Amniotic epithelial cell (primary cell): ENCODE data around the gene MUCL1.
"Not testable (repeated sequence)": the region's sequence is repeated elsewhere in the genome, so short reads cannot be mapped to it uniquely, and the experiment has no call there.

Experiments used
- DNase-seq: peaks from one replicate; pipeline ENCODE4 v3.0.0-alpha.2; 2010; ENCODE audit warnings: low read depth

The MUCL1 gene, protein sequence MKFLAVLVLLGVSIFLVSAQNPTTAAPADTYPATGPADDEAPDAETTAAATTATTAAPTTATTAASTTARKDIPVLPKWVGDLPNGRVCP

GRCh38 chr12:54853933-54854538 lies at the start of gene MUCL1:
TSS of gene MUCL1 (plus strand) at chr12:54854516. CDS start at chr12:54854583, 67 bp downstream.
- peak; percentile 62 for DNase-seq

DNA sequence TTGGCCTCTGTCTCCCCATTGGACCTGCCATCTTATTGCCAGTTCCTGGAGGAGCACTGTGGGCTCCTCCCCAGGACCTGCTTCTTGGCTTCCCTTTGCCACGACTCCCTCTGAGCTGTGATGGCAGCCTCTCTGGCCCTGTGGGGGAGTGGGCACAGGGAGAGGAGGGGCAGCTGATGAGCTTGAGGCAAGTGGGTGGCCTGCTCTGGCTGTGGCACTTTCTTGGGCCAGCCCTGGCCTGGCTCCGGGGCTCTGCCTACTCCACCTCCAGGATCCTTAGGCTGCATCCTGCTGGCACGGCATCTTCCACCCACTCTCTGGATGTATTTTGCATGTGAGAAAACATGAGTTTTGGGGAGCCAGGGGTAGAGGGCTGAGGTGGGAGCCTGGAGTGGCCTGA lies 32.6 kb upstream of the MUCL1 start:
- DNase-seq: no peak

- no peak for DNase-seq
Measured at GRCh38 chr12:54824402-54824801, 29.9 kb upstream of the MUCL1 start.

GRCh38 chr12:54829511-54829910 lies 24.8 kb upstream of the MUCL1 start:
- no peak for DNase-seq

DNA sequence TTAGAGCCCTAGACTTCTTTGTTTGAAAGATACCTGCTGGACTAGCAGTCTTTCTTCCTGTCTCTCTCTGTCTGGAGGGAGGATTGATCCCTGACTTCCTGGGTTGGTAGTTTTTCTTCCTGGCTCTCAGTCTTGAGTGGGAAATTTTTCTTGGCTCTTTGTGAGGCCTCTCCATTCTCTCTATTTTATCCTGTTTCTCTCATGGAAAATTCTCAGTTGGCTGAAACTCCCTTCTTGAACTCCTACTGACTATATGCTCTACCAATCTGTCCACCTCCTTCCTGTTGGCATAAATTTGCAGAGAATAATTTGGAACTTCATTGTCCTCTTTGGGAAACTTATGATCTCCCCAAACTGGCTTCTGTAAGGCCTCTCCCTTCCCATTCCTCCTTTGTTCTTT lies 24.1 kb upstream of the MUCL1 start:
- DNase-seq: no peak

GRCh38 chr12:54831631-54832030 lies 22.7 kb upstream of the MUCL1 start:
- DNase-seq: no peak

- no peak for DNase-seq
Measured at GRCh38 chr12:54840244-54840865, 14.0 kb upstream of the MUCL1 start.

DNA sequence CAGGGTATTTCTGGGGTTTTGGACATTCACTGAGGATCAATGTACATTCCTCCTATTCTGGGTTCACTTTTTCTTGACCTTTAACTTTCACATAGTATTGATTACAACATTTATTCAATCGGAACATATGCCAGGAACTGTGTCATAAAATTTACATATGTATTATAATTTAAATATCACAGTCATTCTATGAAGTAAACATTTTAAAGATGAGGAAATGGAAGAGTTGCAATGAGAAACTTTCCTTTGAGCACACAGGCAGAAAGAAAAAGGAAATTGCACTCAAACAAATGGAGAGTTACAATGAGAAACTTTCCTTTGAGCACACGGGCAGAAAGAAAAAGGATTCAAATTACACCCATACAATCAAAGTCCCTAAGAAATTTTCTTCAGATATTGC lies 3.1 kb downstream of the MUCL1 start:
- no peak for DNase-seq

GRCh38 chr12:54858562-54858961 lies 4.2 kb downstream of the MUCL1 start:
- no peak for DNase-seq

DNA sequence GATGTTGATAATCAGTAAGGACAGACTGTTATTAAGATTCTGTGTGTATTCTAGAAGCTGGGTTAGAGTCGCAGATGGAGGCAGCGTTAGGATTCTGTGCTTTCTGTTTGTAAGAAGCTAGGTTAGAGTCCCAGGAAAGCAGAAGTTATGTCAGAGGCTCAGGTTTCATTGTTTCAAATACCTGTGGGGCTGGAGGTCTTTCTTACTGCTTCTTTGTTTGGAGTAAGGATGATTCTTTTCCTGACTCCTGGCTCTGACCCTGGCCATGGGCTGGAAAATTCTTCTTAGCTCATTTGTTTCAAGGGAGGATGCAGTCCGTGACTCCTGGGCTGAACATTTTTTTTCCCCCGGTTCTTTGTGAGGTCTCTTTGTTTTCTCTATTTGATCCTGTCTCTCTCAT lies 5.2 kb downstream of the MUCL1 start:
- DNase-seq: no peak

DNA sequence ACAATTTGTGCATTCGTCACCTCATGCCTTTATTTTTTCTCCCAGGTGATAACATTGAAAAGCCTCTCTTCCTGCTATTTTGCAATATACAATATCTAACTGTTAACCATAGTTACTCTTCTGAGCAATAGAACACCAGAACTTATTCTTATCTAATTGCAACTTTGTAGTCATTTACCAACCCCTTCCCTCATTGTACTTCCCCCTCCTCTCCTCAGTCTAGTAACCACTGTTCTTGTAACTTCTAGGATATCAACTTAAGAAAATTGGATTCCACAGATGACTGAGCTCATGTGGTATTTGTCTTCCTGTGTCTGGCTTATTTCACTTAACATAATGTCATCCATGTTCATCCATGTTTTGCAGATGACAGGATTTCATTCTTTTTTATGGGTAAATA lies 7.6 kb downstream of the MUCL1 start:
- DNase-seq: no peak

GRCh38 chr12:54863948-54864618 lies 9.8 kb downstream of the MUCL1 start:
- DNase-seq: no peak

DNA sequence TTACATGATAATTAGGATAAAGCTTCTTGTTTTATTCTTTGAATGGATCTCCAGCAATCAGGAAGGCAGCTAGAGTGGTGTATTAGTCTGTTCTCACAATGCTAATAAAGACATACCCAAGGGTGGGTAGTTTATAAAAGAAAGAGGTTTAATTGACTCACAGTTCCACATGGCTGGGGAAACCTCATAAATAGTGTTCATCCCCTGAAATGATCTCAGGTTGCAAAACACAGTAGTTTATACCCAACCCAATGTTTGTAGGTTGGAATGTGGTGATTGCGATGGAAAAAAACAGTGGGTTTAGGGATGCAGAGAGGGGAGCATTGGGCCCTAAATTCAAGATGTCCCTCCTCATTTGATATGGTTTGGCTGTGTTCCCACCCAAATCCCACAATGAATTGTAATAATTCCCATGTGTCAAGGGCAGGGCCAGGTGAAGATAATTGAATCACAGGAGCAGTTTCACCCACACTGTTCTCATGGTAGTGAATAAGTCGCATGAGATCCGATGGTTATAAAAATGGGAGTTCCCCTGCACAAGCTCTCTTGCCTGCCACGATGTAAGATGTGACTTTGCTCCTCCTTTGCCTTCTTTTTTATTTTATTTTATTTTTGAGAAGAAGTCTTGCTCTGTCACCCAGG lies 11.5 kb downstream of the MUCL1 start:
- DNase-seq: no peak

- DNase-seq: no peak
Measured at GRCh38 chr12:54868690-54869089, 14.4 kb downstream of the MUCL1 start.

GRCh38 chr12:54870048-54870447 lies 15.7 kb downstream of the MUCL1 start:
- no peak for DNase-seq

GRCh38 chr12:54870617-54871016 lies 16.3 kb downstream of the MUCL1 start:
- no peak for DNase-seq

DNA sequence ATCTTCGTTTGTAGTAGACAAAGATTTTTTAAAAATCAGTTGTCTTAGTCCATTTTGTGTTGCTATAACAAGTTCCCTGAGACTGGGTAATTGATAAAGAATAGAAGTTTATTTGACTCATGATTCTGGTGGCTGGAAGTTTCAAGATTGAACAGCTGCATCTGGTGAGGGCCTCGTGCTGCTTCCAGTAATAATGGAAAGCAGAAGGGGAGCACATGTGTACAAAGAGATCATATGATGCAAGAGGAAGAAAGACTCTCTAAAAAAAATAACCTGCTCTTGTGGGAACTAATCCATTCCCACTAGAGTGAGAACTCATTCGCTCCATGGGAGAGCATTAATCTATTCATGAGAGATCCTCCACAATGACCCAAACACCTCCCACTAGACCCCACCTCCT lies 24.8 kb downstream of the MUCL1 start:
- no peak for DNase-seq

DNA sequence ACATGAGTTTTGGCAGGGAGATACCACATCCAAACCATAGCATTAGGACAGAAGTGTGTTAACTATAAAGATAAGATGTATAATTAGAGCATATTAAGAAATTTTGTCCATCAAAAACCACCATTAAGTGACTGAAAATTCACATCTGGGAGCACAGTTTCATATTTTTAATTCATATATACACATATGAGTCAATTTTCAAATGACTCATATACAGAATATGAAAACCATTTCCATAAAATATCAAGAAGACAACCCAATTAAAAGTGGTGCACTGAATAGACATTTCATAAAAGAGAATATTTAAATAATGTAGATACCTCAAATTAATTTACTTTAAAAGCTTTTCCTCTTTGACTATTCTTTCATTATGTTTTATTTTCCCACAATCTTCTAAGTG lies 25.3 kb downstream of the MUCL1 start:
- DNase-seq: no peak

- no peak for DNase-seq
Measured at GRCh38 chr12:54882079-54882478, 27.8 kb downstream of the MUCL1 start.

- not testable (repeated sequence) for DNase-seq
Measured at GRCh38 chr12:54882597-54882996, 28.3 kb downstream of the MUCL1 start.

- not testable (repeated sequence) for DNase-seq
Measured at GRCh38 chr12:54888428-54888827, 34.1 kb downstream of the MUCL1 start.

DNA sequence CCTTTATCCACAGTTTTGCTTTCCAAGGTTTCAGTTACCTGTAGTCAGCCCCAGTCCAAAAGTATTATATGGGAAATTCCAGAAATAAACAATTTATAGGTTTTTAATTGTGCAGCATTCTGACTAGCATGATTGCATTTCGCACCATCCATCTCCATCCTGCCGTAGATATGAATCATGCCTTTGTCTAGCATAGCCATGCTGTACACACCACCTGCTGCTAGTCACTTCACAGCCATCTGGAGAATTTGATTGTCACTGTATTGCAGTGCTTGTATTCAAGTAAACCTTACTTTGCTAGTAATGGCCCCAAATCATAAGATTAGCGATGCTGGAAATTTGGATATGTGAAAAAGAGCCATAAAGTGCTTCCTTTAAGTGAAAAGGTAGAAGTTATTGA lies 36.0 kb downstream of the MUCL1 start:
- DNase-seq: no peak
